Transverse colon (tissue), 3 donors: ENCODE data around the gene PIANP.

ENCODE experiments used
- EP300 ChIP-seq: sonication (generic); formaldehyde crosslinking; IDR thresholded peaks from one replicate; pipeline ENCODE4 v1.6.1; 2017; ENCODE audit warnings: antibody characterized with exemption, low read depth
- POLR2A ChIP-seq: fragments of 450-650 bp; IDR thresholded peaks from one replicate; pipeline ENCODE4 v1.6.1; 2016; ENCODE audit warnings: antibody characterized with exemption, mild to moderate bottlenecking, moderate library complexity
- TF ChIP-seq, protein P1 (sequence below), 5 experiments: fragments of 200-600 bp in 3 of 5; fragments of 450-650 bp in 2 of 5; sonication (generic) in 3 of 5; IDR thresholded peaks; 1 replicate in 2 of 5; 2 replicates in 3 of 5; pipeline ENCODE4 v1.5.1; 2016 to 2017; ENCODE audit warnings: antibody characterized with exemption in 5 of 5, inconsistent platforms in 3 of 5, mild to moderate bottlenecking in 2 of 5, moderate library complexity in 1 of 5

GRCh38 chr12:6644257-6644596, 56.4 kb downstream of the PIANP start:
- TF ChIP-seq POLR2A (no peak), EP300 (no peak)
- TF ChIP-seq, protein P1, sequence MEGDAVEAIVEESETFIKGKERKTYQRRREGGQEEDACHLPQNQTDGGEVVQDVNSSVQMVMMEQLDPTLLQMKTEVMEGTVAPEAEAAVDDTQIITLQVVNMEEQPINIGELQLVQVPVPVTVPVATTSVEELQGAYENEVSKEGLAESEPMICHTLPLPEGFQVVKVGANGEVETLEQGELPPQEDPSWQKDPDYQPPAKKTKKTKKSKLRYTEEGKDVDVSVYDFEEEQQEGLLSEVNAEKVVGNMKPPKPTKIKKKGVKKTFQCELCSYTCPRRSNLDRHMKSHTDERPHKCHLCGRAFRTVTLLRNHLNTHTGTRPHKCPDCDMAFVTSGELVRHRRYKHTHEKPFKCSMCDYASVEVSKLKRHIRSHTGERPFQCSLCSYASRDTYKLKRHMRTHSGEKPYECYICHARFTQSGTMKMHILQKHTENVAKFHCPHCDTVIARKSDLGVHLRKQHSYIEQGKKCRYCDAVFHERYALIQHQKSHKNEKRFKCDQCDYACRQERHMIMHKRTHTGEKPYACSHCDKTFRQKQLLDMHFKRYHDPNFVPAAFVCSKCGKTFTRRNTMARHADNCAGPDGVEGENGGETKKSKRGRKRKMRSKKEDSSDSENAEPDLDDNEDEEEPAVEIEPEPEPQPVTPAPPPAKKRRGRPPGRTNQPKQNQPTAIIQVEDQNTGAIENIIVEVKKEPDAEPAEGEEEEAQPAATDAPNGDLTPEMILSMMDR (IDR thresholded peaks at IDR 0.05) = no peak
